MCF 10A (cell line): ENCODE measurements around the gene ATG2B. TPM values are rescaled to one million over a fixed set of nuclear protein-coding genes. Genes with fewer than 3 reads are reported as not detected.

ENCODE experiments used
- BruUV-seq: library from RNA; stranded (reverse); fragments of 400-500 nt; replicated peaks from 2 replicates; lab custom pipeline; 2021; lab: Mats Ljungman, UMichigan
- CTCF ChIA-PET: fragments of 300-600 bp; sonication (Branson Sonifier 250); formaldehyde crosslinking; extraction: SDS; loops from one replicate; lab custom pipeline; 2021; ENCODE audit warnings: antibody characterized with exemption, inconsistent platforms; lab: Yijun Ruan, JAX
- POLR2A ChIA-PET: fragments of 300-600, 350-650 bp; sonication (Branson Sonifier 250); formaldehyde crosslinking; extraction: SDS; loops from one replicate; lab custom pipeline; 2020; ENCODE audit warnings: antibody characterized with exemption, inconsistent platforms; lab: Yijun Ruan, JAX
- DNase-seq: peaks from one replicate; pipeline ENCODE4 v3.0.0-alpha.2; 2018; ENCODE audit not compliant: unreplicated experiment
- H3K27ac Mint-ChIP-seq: one replicate; pipeline ENCODE4 v1.8.0; 2022; ENCODE audit warnings: mild to moderate bottlenecking, low read depth, mixed read lengths; ENCODE audit not compliant: unreplicated experiment
- H3K27me3 Mint-ChIP-seq: one replicate; pipeline ENCODE4 v1.8.0; 2022; ENCODE audit warnings: mixed read lengths; ENCODE audit not compliant: insufficient read depth, unreplicated experiment
- H3K36me3 Mint-ChIP-seq: one replicate; pipeline ENCODE4 v1.8.0; 2022; ENCODE audit warnings: mild to moderate bottlenecking, moderate library complexity, mixed read lengths; ENCODE audit not compliant: insufficient read depth, unreplicated experiment
- H3K4me1 Mint-ChIP-seq: one replicate; pipeline ENCODE4 v1.8.0; 2022; ENCODE audit warnings: mixed read lengths; ENCODE audit not compliant: insufficient read depth, unreplicated experiment
- H3K4me3 Mint-ChIP-seq: one replicate; pipeline ENCODE4 v1.8.0; 2022; ENCODE audit warnings: mild to moderate bottlenecking, moderate library complexity, mixed read lengths; ENCODE audit not compliant: unreplicated experiment
- H3K9me3 Mint-ChIP-seq: one replicate; pipeline ENCODE4 v1.8.0; 2022; ENCODE audit warnings: mixed read lengths; ENCODE audit not compliant: unreplicated experiment
- intact Hi-C: fragments of 100-400 bp; cut with micrococcal nuclease; formaldehyde crosslinking; loops from 2 replicates; pipeline ENCODE4 v1.14.1; 2022
- total RNA-seq: library from RNA; stranded (reverse); gene quantifications from 2 replicates; pipeline ENCODE4 v1.2.3, GENCODE V29; 2022
- TF ChIP-seq, protein P1 (sequence below): fragments of 200-600 bp; IDR thresholded peaks from one replicate; pipeline ENCODE4 v1.8.0; 2022; ENCODE audit warnings: antibody characterized with exemption, mild to moderate bottlenecking; ENCODE audit not compliant: unreplicated experiment

Gene ATG2B
- total RNA-seq, 1 experiment from 2014 or later = 20.5 TPM

DNA sequence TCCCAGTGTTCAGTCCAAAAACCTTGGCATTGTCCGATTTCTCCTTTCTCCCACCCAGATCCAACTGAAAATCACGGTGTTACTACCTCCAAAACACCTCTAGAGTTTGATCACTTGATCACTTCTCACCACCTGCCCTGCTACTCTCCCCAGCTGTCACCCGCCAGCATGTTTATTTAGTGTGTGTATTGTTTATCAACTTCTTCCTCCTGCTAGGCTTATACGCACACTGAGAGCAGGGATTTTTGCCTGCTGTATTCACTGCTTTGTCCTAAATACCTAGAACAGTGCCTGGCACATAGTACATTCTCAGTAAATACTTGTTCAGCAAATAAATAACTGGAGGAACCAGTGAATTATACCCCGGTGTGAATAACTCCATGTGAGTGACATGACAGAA is 102.1 kb downstream of the ATG2B start:
- TF ChIP-seq, protein P1, sequence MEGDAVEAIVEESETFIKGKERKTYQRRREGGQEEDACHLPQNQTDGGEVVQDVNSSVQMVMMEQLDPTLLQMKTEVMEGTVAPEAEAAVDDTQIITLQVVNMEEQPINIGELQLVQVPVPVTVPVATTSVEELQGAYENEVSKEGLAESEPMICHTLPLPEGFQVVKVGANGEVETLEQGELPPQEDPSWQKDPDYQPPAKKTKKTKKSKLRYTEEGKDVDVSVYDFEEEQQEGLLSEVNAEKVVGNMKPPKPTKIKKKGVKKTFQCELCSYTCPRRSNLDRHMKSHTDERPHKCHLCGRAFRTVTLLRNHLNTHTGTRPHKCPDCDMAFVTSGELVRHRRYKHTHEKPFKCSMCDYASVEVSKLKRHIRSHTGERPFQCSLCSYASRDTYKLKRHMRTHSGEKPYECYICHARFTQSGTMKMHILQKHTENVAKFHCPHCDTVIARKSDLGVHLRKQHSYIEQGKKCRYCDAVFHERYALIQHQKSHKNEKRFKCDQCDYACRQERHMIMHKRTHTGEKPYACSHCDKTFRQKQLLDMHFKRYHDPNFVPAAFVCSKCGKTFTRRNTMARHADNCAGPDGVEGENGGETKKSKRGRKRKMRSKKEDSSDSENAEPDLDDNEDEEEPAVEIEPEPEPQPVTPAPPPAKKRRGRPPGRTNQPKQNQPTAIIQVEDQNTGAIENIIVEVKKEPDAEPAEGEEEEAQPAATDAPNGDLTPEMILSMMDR = no peak
- no peak for DNase-seq
- H3K9me3 Mint-ChIP-seq = no peaks in the 10 kb centered on the region
- no peaks in the 10 kb centered on the region for H3K36me3 Mint-ChIP-seq
- peaks cover 15% of the 10 kb centered on the region for H3K4me1 Mint-ChIP-seq
- BruUV-seq = no TSS peak
- ChIA-PET CTCF (interaction anchor here (0.5 to 1.5 kb wide), 3 partner anchors 13 to 154 kb away, joined by 4 read pairs; no protein-coding TSS in a partner anchor), POLR2A (interaction anchor here (0.6 kb wide), 1 partner anchor 160 kb away, joined by 3 read pairs; no protein-coding TSS in a partner anchor)
- intact Hi-C loops = no loop called here
- H3K27me3 Mint-ChIP-seq = no peaks in the 10 kb centered on the region
- H3K27ac Mint-ChIP-seq = no peak overlapping the region
- H3K4me3 Mint-ChIP-seq = no peak overlapping the region

DNA sequence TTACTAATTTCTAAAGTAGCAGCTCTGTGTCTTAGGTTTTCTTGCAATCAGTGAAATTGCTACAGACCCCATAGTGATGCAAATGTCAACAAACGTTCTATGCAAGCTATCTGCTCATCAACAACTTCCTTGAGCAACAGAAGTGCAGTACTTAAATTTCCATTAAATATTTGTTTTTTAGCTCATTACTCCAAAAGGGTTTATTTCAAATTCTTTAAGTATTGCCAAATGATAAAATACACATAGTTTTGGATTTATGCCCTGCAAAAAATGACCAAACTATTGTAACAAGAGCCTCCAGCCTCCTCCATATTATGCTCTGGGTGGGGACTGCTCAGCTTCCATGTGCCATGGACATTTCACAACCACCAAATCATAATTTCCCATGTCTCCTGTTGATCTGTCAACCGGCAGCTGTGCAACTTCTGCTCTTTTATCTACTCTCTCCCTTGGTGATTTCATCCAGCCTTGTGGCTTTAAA is 102.8 kb downstream of the ATG2B start:
- BruUV-seq = no TSS peak
- Mint-ChIP-seq H3K4me1 (peaks cover 18% of the 10 kb centered on the region), H3K36me3 (no peaks in the 10 kb centered on the region), H3K27ac (no peak overlapping the region), H3K27me3 (no peaks in the 10 kb centered on the region), H3K9me3 (no peaks in the 10 kb centered on the region), H3K4me3 (no peak overlapping the region)
- peak; percentile 76 for DNase-seq
- intact Hi-C loops = no loop called here
- POLR2A ChIA-PET = interaction anchor here (0.5 to 0.9 kb wide), 3 partner anchors 10 to 311 kb away, joined by 3 read pairs; no protein-coding TSS in a partner anchor
- CTCF ChIA-PET = interaction anchor here (0.5 to 1.4 kb wide), 4 partner anchors 14 to 266 kb away, joined by 3 to 4 read pairs (median 3); partner anchors contain the start of gene BDKRB2
- TF ChIP-seq, protein P1 = no peak

DNA sequence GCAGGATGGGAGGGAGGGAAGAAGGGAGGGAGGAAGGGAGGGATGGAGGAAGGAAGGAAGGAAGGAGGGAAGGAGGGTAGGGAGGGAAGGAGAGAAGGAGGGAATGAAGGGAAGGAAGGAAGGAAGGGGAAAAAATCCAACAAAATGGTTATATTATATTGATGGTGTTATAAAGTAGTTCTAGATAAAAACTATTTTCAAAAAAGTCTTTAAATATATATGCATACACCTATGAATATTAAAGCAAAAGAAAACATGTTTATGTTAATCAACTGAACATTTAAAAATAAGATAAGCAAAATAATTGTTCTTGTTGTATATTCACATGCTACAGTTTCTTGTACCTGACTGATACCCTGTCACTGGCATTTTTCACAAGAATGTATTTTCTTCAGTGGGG is 105.2 kb downstream of the ATG2B start:
- Mint-ChIP-seq H3K27me3 (no peaks in the 10 kb centered on the region), H3K4me3 (no peak overlapping the region), H3K4me1 (peaks cover 32% of the 10 kb centered on the region), H3K9me3 (no peaks in the 10 kb centered on the region), H3K36me3 (no peaks in the 10 kb centered on the region), H3K27ac (no peak overlapping the region)
- POLR2A ChIA-PET = interaction anchor here (0.6 to 0.9 kb wide), 2 partner anchors 13 to 90 kb away, joined by 3 to 4 read pairs; no protein-coding TSS in a partner anchor
- CTCF ChIA-PET = interaction anchor here (1.0 to 3.7 kb wide), 3 partner anchors 17 to 169 kb away, joined by 3 to 18 read pairs (median 3); no protein-coding TSS in a partner anchor
- TF ChIP-seq, protein P1 = no peak
- no TSS peak for BruUV-seq
- intact Hi-C loops = no loop called here
- no peak for DNase-seq

DNA sequence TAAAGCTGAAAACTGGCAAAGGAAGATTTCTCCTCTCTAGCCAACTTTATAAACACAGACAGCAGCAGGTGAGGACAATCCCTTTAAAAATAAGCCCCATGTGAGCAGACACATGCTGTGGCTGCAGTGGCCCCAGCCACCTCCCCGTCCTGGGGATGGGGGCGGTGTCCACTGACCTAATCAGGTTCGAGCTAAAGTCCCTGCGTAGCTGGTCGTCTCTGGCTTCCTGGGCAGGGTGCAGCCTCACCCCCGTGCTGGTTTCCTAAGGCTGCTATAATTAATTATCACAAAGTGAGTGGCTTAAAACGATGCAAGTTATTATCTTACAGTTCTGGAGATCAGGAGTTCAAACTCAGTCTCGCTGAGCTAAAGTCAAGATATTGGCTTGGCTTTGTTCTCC is 106.1 kb downstream of the ATG2B start:
- ChIA-PET CTCF (interaction anchor here (1.0 to 3.7 kb wide), 5 partner anchors 18 to 169 kb away, joined by 3 to 18 read pairs (median 3); no protein-coding TSS in a partner anchor), POLR2A (interaction anchor here (1.0 to 3.3 kb wide), 6 partner anchors 11 to 171 kb away, joined by 4 to 21 read pairs (median 10); partner anchors contain the start of gene BDKRB2)
- H3K4me3 Mint-ChIP-seq = no peak overlapping the region
- H3K27ac Mint-ChIP-seq = no peak overlapping the region
- no peaks in the 10 kb centered on the region for H3K9me3 Mint-ChIP-seq
- TF ChIP-seq, protein P1 = no peak
- no peaks in the 10 kb centered on the region for H3K36me3 Mint-ChIP-seq
- BruUV-seq = no TSS peak
- intact Hi-C loops = no loop called here
- no peaks in the 10 kb centered on the region for H3K27me3 Mint-ChIP-seq
- H3K4me1 Mint-ChIP-seq = peaks cover 37% of the 10 kb centered on the region
- no peak for DNase-seq
